Measurements from ENCODE around the gene FBXO17. TPM values are rescaled to one million over a fixed set of nuclear protein-coding genes. Genes with fewer than 3 reads are reported as not detected.

FBXO17 gene
- total RNA-seq, 1 donor = 22.9 TPM

GRCh38 chr19:38907227-38907626 is 68.3 kb downstream of the FBXO17 start:
- TF ChIP-seq CTCF (IDR thresholded peaks at IDR 0.05; ENCODE audit: insufficient read depth, low read length) = no peak
- no peak for DNase-seq (ENCODE audit: low read depth)
- no peak overlapping the region for H3K4me3 ChIP-seq (ENCODE audit: low read depth, low read length)

- TF ChIP-seq CTCF (IDR thresholded peaks at IDR 0.05; ENCODE audit: insufficient read depth, low read length) = no peak
- no peak for DNase-seq (ENCODE audit: low read depth)
- no peak overlapping the region for H3K4me3 ChIP-seq (ENCODE audit: low read depth, low read length)
Observed at GRCh38 chr19:38905620-38906019, 69.9 kb downstream of the FBXO17 start.

GRCh38 chr19:38904581-38905539 is 70.7 kb downstream of the FBXO17 start:
- no peak for TF ChIP-seq CTCF (IDR thresholded peaks at IDR 0.05; ENCODE audit: insufficient read depth, low read length)
- no peak overlapping the region for H3K4me3 ChIP-seq (ENCODE audit: low read depth, low read length)
- DNase-seq (ENCODE audit: low read depth) = no peak

GRCh38 chr19:38901683-38902082 is 73.9 kb downstream of the FBXO17 start:
- DNase-seq (ENCODE audit: low read depth) = no peak
- TF ChIP-seq CTCF (IDR thresholded peaks at IDR 0.05; ENCODE audit: insufficient read depth, low read length) = no peak

GRCh38 chr19:38900743-38901190 is 74.8 kb downstream of the FBXO17 start:
- TF ChIP-seq CTCF (IDR thresholded peaks at IDR 0.05; ENCODE audit: insufficient read depth, low read length) = no peak
- peak overlapping the region; percentile 86 for H3K4me3 ChIP-seq (ENCODE audit: low read depth, low read length)
- DNase-seq (ENCODE audit: low read depth) = peak; percentile 17

More at GRCh38 chr19:38901683-38902082, 73.9 kb downstream of the FBXO17 start:
- no peak overlapping the region for H3K4me3 ChIP-seq (ENCODE audit: low read depth, low read length)

GRCh38 chr19:38900202-38900629 is 75.3 kb downstream of the FBXO17 start:
- DNase-seq (ENCODE audit: low read depth) = peak; percentile 65
- TF ChIP-seq CTCF (IDR thresholded peaks at IDR 0.05; ENCODE audit: insufficient read depth, low read length) = no peak
- peak overlapping the region; percentile 86 for H3K4me3 ChIP-seq (ENCODE audit: low read depth, low read length)
